GM23338 (cell line): ENCODE results near the gene GAREM2. TPM values are rescaled to one million over a fixed set of nuclear protein-coding genes. Genes with fewer than 3 reads are reported as not detected.

Experiments
- ATAC-seq: fragments of 200-7000 bp; cut with Tn5 transposase; 3 replicates; pipeline ENCODE4 v1.9.1; 2020
- DNase-seq: peaks from one replicate; pipeline ENCODE4 v3.0.0-alpha.2; 2015; ENCODE audit warnings: low spot score
- H2AFZ ChIP-seq: fragments of 200-600 bp; sonication (generic); 2 replicates; pipeline ENCODE4 v1.8.0; 2016; ENCODE audit warnings: antibody characterized with exemption, mild to moderate bottlenecking, moderate library complexity
- H3F3A ChIP-seq: fragments of 200-600 bp; sonication (generic); replicated peaks from 2 replicates; pipeline ENCODE4 v1.8.0; 2017; ENCODE audit warnings: antibody characterized with exemption, mixed run types, low read depth
- H3K27ac ChIP-seq: fragments of 200-600 bp; sonication (generic); 2 replicates; pipeline ENCODE4 v1.6.1; 2016; ENCODE audit warnings: low read depth
- H3K27me3 ChIP-seq: fragments of 200-600 bp; sonication (generic); 2 replicates; pipeline ENCODE4 v1.8.0; 2016; ENCODE audit warnings: mild to moderate bottlenecking, mixed run types, moderate library complexity; ENCODE audit not compliant: insufficient read depth
- H3K36me3 ChIP-seq: fragments of 200-600 bp; sonication (generic); 2 replicates; pipeline ENCODE4 v1.8.0; 2016; ENCODE audit warnings: mild to moderate bottlenecking; ENCODE audit not compliant: insufficient read depth
- H3K4me1 ChIP-seq: fragments of 200-600 bp; sonication (generic); 2 replicates; pipeline ENCODE4 v1.8.0; 2016; ENCODE audit warnings: mild to moderate bottlenecking, moderate library complexity; ENCODE audit not compliant: insufficient read depth
- H3K4me2 ChIP-seq: fragments of 200-600 bp; sonication (generic); 2 replicates; pipeline ENCODE4 v1.7.1; 2017; ENCODE audit warnings: mixed run types
- H3K4me3 ChIP-seq: fragments of 200-600 bp; sonication (generic); 2 replicates; pipeline ENCODE4 v1.6.1; 2016; ENCODE audit warnings: mixed run types
- H3K79me2 ChIP-seq: fragments of 200-600 bp; sonication (generic); replicated peaks from 2 replicates; pipeline ENCODE4 v1.8.0; 2017; ENCODE audit warnings: mild to moderate bottlenecking; ENCODE audit not compliant: insufficient read depth
- H3K9me2 ChIP-seq: fragments of 200-600 bp; sonication (generic); 2 replicates; pipeline ENCODE4 v1.8.0; 2017; ENCODE audit not compliant: insufficient read depth
- H4K20me1 ChIP-seq: fragments of 200-600 bp; sonication (generic); replicated peaks from 2 replicates; pipeline ENCODE4 v1.8.0; 2017; ENCODE audit warnings: mild to moderate bottlenecking; ENCODE audit not compliant: insufficient read depth
- H3K27ac Mint-ChIP-seq: 2 replicates; pipeline ENCODE4 v1.8.0; 2020; ENCODE audit warnings: inconsistent platforms, mild to moderate bottlenecking, moderate library complexity, mixed read lengths
- H3K27me3 Mint-ChIP-seq: 3 replicates; pipeline ENCODE4 v1.8.0; 2022; ENCODE audit warnings: low read depth, mild to moderate bottlenecking, moderate library complexity, mixed read lengths, inconsistent platforms; ENCODE audit not compliant: insufficient read depth, poor library complexity
- H3K36me3 Mint-ChIP-seq: 3 replicates; pipeline ENCODE4 v1.8.0; 2021; ENCODE audit warnings: low read depth, mild to moderate bottlenecking, inconsistent platforms, moderate library complexity, mixed read lengths
- H3K4me1 Mint-ChIP-seq: 3 replicates; pipeline ENCODE4 v1.8.0; 2020; ENCODE audit warnings: mild to moderate bottlenecking, inconsistent platforms, mixed read lengths
- H3K4me3 Mint-ChIP-seq: 3 replicates; pipeline ENCODE4 v1.8.0; 2021; ENCODE audit warnings: moderate library complexity, mild to moderate bottlenecking, inconsistent platforms, mixed read lengths
- H3K9me3 Mint-ChIP-seq: 3 replicates; pipeline ENCODE4 v1.8.0; 2020; ENCODE audit warnings: moderate library complexity, mild to moderate bottlenecking, inconsistent platforms, mixed read lengths
- CREB1 ChIP-seq: fragments of 250-450 bp; sonication (Bioruptor Pico); IDR thresholded peaks from 2 replicates; pipeline ENCODE4 v1.5.0; 2020; ENCODE audit warnings: low read depth, mild to moderate bottlenecking, moderate library complexity
- CTCF ChIP-seq, 2 experiments: fragments of 200-600 bp in 1 of 2; sonication (generic) in 1 of 2; conservative IDR thresholded peaks; 2 replicates each; pipeline versions ENCODE4 v1.5.1 to v1.6.1; 2016 to 2017; ENCODE audit warnings: antibody characterized with exemption in 2 of 2, low read depth in 2 of 2, mild to moderate bottlenecking in 2 of 2, moderate library complexity in 1 of 2
- ETS1 ChIP-seq: IDR thresholded peaks from 2 replicates; pipeline ENCODE4 v1.6.1; 2016; ENCODE audit warnings: antibody characterized with exemption
- EZH2 ChIP-seq: fragments of 200-600 bp; sonication (generic); IDR thresholded peaks from one replicate; pipeline ENCODE4 v1.8.0; 2017; ENCODE audit warnings: antibody characterized with exemption, mild to moderate bottlenecking, low read depth; ENCODE audit not compliant: unreplicated experiment
- EZH2phosphoT487 ChIP-seq: fragments of 200-600 bp; sonication (generic); IDR thresholded peaks from one replicate; pipeline ENCODE4 v1.8.1; 2018; ENCODE audit warnings: antibody characterized with exemption; ENCODE audit not compliant: unreplicated experiment
- JUNB ChIP-seq: IDR thresholded peaks from one replicate; pipeline ENCODE4 v1.6.1; 2016; ENCODE audit warnings: antibody characterized with exemption; ENCODE audit not compliant: unreplicated experiment
- NANOG ChIP-seq: IDR thresholded peaks from 2 replicates; pipeline ENCODE4 v1.6.1; 2016; ENCODE audit warnings: antibody characterized with exemption, borderline replicate concordance
- POLR2AphosphoS5 ChIP-seq: IDR thresholded peaks from 2 replicates; pipeline ENCODE4 v1.6.1; 2016; ENCODE audit warnings: antibody characterized with exemption, low read depth
- REST ChIP-seq: IDR thresholded peaks from one replicate; pipeline ENCODE4 v1.6.1; 2018; ENCODE audit warnings: antibody characterized with exemption; ENCODE audit not compliant: unreplicated experiment
- STAT1 ChIP-seq: IDR thresholded peaks from one replicate; pipeline ENCODE4 v1.6.1; 2016; ENCODE audit warnings: antibody characterized with exemption; ENCODE audit not compliant: unreplicated experiment
- ZNF114 ChIP-seq: fragments of 250-450 bp; sonication (Bioruptor Pico); IDR thresholded peaks from 2 replicates; pipeline ENCODE4 v1.5.0; 2020; ENCODE audit warnings: mild to moderate bottlenecking, moderate library complexity
- ZNF331 ChIP-seq: fragments of 250-450 bp; sonication (Bioruptor Pico); IDR thresholded peaks from 2 replicates; pipeline ENCODE4 v1.5.0; 2020; ENCODE audit warnings: low read depth, mild to moderate bottlenecking, moderate library complexity
- polyA plus RNA-seq: library from polyadenylated mRNA; unstranded; fragments of >200 nt; fragmentation: Nextera tagmentation; extraction: Ambion mirVana; gene quantifications from 2 replicates; pipeline ENCODE4 v1.2.1, GENCODE V29; 2016
- total RNA-seq: library from RNA; depleted of rRNA; stranded (reverse); fragments of >200 nt; shearing (Covaris generic); gene quantifications from 2 replicates; pipeline ENCODE4 v1.2.3, GENCODE V29; 2014
- TF ChIP-seq, protein P1 (sequence below): fragments of 250-450 bp; sonication (Bioruptor Pico); IDR thresholded peaks from 2 replicates; pipeline ENCODE4 v1.5.0; 2020; ENCODE audit warnings: mild to moderate bottlenecking, moderate library complexity

Gene GAREM2
- total and polyA plus RNA-seq, 2 experiments from 2014 or later = 3.8 to 23.8 TPM

GRCh38 chr2:26184555-26185303 is 11.8 kb downstream of the GAREM2 start:
- no peaks in the 10 kb centered on the region for H3K36me3 ChIP-seq
- peaks cover 17% of the 10 kb centered on the region for H3K27me3 ChIP-seq
- Mint-ChIP-seq H3K4me3 (peak overlapping the region; percentile 74; the same call in 2 of the 3 replicates), H3K27me3 (peaks cover 12% of the 10 kb centered on the region), H3K9me3 (no peaks in the 10 kb centered on the region), H3K36me3 (peaks cover 20% of the 10 kb centered on the region), H3K27ac (no peak overlapping the region), H3K4me1 (peaks cover 22% of the 10 kb centered on the region)
- H3K27ac ChIP-seq = no peak overlapping the region
- no peak for TF ChIP-seq EZH2phosphoT487
- no peak for TF ChIP-seq EZH2
- no peak for TF ChIP-seq STAT1
- no peak for TF ChIP-seq ZNF331 (CRISPR knock-in tag)
- TF ChIP-seq, protein P1, sequence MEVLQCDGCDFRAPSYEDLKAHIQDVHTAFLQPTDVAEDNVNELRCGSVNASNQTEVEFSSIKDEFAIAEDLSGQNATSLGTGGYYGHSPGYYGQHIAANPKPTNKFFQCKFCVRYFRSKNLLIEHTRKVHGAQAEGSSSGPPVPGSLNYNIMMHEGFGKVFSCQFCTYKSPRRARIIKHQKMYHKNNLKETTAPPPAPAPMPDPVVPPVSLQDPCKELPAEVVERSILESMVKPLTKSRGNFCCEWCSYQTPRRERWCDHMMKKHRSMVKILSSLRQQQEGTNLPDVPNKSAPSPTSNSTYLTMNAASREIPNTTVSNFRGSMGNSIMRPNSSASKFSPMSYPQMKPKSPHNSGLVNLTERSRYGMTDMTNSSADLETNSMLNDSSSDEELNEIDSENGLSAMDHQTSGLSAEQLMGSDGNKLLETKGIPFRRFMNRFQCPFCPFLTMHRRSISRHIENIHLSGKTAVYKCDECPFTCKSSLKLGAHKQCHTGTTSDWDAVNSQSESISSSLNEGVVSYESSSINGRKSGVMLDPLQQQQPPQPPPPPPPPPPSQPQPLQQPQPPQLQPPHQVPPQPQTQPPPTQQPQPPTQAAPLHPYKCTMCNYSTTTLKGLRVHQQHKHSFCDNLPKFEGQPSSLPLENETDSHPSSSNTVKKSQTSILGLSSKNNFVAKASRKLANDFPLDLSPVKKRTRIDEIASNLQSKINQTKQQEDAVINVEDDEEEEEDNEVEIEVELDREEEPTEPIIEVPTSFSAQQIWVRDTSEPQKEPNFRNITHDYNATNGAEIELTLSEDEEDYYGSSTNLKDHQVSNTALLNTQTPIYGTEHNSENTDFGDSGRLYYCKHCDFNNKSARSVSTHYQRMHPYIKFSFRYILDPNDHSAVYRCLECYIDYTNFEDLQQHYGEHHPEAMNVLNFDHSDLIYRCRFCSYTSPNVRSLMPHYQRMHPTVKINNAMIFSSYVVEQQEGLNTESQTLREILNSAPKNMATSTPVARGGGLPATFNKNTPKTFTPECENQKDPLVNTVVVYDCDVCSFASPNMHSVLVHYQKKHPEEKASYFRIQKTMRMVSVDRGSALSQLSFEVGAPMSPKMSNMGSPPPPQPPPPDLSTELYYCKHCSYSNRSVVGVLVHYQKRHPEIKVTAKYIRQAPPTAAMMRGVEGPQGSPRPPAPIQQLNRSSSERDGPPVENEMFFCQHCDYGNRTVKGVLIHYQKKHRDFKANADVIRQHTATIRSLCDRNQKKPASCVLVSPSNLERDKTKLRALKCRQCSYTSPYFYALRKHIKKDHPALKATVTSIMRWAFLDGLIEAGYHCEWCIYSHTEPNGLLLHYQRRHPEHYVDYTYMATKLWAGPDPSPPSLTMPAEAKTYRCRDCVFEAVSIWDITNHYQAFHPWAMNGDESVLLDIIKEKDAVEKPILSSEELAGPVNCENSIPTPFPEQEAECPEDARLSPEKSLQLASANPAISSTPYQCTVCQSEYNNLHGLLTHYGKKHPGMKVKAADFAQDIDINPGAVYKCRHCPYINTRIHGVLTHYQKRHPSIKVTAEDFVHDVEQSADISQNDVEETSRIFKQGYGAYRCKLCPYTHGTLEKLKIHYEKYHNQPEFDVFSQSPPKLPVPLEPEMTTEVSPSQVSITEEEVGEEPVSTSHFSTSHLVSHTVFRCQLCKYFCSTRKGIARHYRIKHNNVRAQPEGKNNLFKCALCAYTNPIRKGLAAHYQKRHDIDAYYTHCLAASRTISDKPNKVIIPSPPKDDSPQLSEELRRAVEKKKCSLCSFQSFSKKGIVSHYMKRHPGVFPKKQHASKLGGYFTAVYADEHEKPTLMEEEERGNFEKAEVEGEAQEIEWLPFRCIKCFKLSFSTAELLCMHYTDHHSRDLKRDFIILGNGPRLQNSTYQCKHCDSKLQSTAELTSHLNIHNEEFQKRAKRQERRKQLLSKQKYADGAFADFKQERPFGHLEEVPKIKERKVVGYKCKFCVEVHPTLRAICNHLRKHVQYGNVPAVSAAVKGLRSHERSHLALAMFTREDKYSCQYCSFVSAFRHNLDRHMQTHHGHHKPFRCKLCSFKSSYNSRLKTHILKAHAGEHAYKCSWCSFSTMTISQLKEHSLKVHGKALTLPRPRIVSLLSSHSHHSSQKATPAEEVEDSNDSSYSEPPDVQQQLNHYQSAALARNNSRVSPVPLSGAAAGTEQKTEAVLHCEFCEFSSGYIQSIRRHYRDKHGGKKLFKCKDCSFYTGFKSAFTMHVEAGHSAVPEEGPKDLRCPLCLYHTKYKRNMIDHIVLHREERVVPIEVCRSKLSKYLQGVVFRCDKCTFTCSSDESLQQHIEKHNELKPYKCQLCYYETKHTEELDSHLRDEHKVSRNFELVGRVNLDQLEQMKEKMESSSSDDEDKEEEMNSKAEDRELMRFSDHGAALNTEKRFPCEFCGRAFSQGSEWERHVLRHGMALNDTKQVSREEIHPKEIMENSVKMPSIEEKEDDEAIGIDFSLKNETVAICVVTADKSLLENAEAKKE (CRISPR knock-in tag) = no peak
- TF ChIP-seq ETS1 = peak; percentile 41; the same call in 1 of the 2 replicates
- TF ChIP-seq CREB1 = peak; percentile 49
- no peak for TF ChIP-seq REST
- TF ChIP-seq CTCF (conservative IDR thresholded peaks at IDR 0.05; ENCODE audit: low read depth in 2 of 2) = peak in 1 of 2 experiments; percentile 65; a peak in 3 of 4 replicates
- TF ChIP-seq POLR2AphosphoS5 = no peak; the same call in 1 of the 2 replicates
- TF ChIP-seq JUNB = no peak
- no peak for TF ChIP-seq NANOG
- no peak for TF ChIP-seq ZNF114 (CRISPR knock-in tag)
- ATAC-seq (peak; percentile 74), DNase-seq (peak; percentile 84)
- H2AFZ ChIP-seq = peak overlapping the region; percentile 84
- peak overlapping the region; percentile 69 for H3K4me3 ChIP-seq
- peaks cover 5% of the 10 kb centered on the region; the same call in 1 of the 2 replicates for H3F3A ChIP-seq
- peaks cover 10% of the 10 kb centered on the region for H4K20me1 ChIP-seq
- H3K4me1 ChIP-seq = peaks cover 7% of the 10 kb centered on the region
- H3K9me2 ChIP-seq = no peaks in the 10 kb centered on the region
- H3K79me2 ChIP-seq = no peaks in the 10 kb centered on the region
- H3K4me2 ChIP-seq = peak overlapping the region; percentile 89
